OCI-M2 (cell line): Measurements from ENCODE around the gene SERPINA4.
"Not testable (repeated sequence)": the region's sequence is repeated elsewhere in the genome, so short reads cannot be mapped to it uniquely, and the experiment has no call there.

Source experiments
- DNase-seq: peaks from one replicate; lab custom pipeline; 2025; ENCODE audit not compliant: unreplicated experiment; lab: John Stamatoyannopoulos, UW

SERPINA4 gene

GRCh38 chr14:94564381-94564780 is 3.1 kb downstream of the SERPINA4 start:
- DNase-seq = no peak

GRCh38 chr14:94568186-94568585 is 6.9 kb downstream of the SERPINA4 start:
- DNase-seq = no peak

GRCh38 chr14:94569381-94570001 is 8.2 kb downstream of the SERPINA4 start:
- DNase-seq = no peak

- DNase-seq = no peak
Observed at GRCh38 chr14:94570002-94570400, 8.8 kb downstream of the SERPINA4 start.

- DNase-seq = no peak
Observed at GRCh38 chr14:94570440-94570839, 9.2 kb downstream of the SERPINA4 start.

- DNase-seq = no peak
Observed at GRCh38 chr14:94571395-94571794, 10.2 kb downstream of the SERPINA4 start.

GRCh38 chr14:94571950-94572349 is 10.7 kb downstream of the SERPINA4 start:
- no peak for DNase-seq

GRCh38 chr14:94572637-94573303 is 11.5 kb downstream of the SERPINA4 start:
- no peak for DNase-seq

GRCh38 chr14:94573475-94574277 is 12.4 kb downstream of the SERPINA4 start:
- no peak for DNase-seq

- no peak for DNase-seq
Observed at GRCh38 chr14:94574336-94574735, 13.1 kb downstream of the SERPINA4 start.

GRCh38 chr14:94575730-94576585 is 14.7 kb downstream of the SERPINA4 start:
- no peak for DNase-seq

- DNase-seq = not testable (repeated sequence)
Observed at GRCh38 chr14:94577472-94577871, 16.2 kb downstream of the SERPINA4 start.

GRCh38 chr14:94578712-94579111 is 17.5 kb downstream of the SERPINA4 start:
- DNase-seq = no peak

GRCh38 chr14:94581127-94581999 is 20.1 kb downstream of the SERPINA4 start, which contains the start of gene SERPINA5:
SERPINA5 (plus strand) TSS chr14:94581426; CDS start chr14:94587363, 5,937 bp downstream.
- no peak for DNase-seq

- DNase-seq = no peak
Observed at GRCh38 chr14:94582199-94582750, 21.0 kb downstream of the SERPINA4 start.

GRCh38 chr14:94582851-94583250 is 21.6 kb downstream of the SERPINA4 start:
- no peak for DNase-seq

- no peak for DNase-seq
Observed at GRCh38 chr14:94583557-94583956, 22.3 kb downstream of the SERPINA4 start.

- DNase-seq = no peak
Observed at GRCh38 chr14:94584591-94585280, 23.5 kb downstream of the SERPINA4 start.

GRCh38 chr14:94586635-94587034 is 25.4 kb downstream of the SERPINA4 start:
- DNase-seq = no peak
